ENCODE measurements around the gene TTC5.
"Not testable (repeated sequence)": the region's sequence is repeated elsewhere in the genome, so short reads cannot be mapped to it uniquely, and the experiment has no call there.

The TTC5 gene

GRCh38 chr14:20295067-20295466 is 10.7 kb downstream of the TTC5 start:
- no peak for DNase-seq

GRCh38 chr14:20294636-20295035 is 11.1 kb downstream of the TTC5 start:
- DNase-seq = no peak

GRCh38 chr14:20281998-20282397 is 23.8 kb downstream of the TTC5 start:
- not testable (repeated sequence) for DNase-seq

- DNase-seq = peak; percentile 10
Measured at GRCh38 chr14:20280265-20280664, 25.5 kb downstream of the TTC5 start.

- DNase-seq = peak; percentile 40
Measured at GRCh38 chr14:20278414-20278813, 27.3 kb downstream of the TTC5 start.

GRCh38 chr14:20277409-20277808 is 28.3 kb downstream of the TTC5 start:
- no peak for DNase-seq

- no peak for DNase-seq
Measured at GRCh38 chr14:20274062-20274461, 31.7 kb downstream of the TTC5 start.

GRCh38 chr14:20264361-20264760 is 41.4 kb downstream of the TTC5 start:
- DNase-seq = not testable (repeated sequence)

- DNase-seq = no peak
Measured at GRCh38 chr14:20262642-20263128, 43.1 kb downstream of the TTC5 start.

- DNase-seq = peak; percentile 11
Measured at GRCh38 chr14:20247646-20248246, 58.0 kb downstream of the TTC5 start.

Measured in CD4-positive, alpha-beta T cell treated with Interleukin-21 for 1 hour (primary cell).